COLO668 (cell line): ENCODE results near the gene DHX8.

Source experiments
- DNase-seq: peaks from one replicate; lab custom pipeline; 2025; ENCODE audit not compliant: unreplicated experiment; lab: John Stamatoyannopoulos, UW

Gene DHX8

GRCh38 chr17:43572368-43572980, 88.7 kb downstream of the DHX8 start:
- no peak for DNase-seq

DNA sequence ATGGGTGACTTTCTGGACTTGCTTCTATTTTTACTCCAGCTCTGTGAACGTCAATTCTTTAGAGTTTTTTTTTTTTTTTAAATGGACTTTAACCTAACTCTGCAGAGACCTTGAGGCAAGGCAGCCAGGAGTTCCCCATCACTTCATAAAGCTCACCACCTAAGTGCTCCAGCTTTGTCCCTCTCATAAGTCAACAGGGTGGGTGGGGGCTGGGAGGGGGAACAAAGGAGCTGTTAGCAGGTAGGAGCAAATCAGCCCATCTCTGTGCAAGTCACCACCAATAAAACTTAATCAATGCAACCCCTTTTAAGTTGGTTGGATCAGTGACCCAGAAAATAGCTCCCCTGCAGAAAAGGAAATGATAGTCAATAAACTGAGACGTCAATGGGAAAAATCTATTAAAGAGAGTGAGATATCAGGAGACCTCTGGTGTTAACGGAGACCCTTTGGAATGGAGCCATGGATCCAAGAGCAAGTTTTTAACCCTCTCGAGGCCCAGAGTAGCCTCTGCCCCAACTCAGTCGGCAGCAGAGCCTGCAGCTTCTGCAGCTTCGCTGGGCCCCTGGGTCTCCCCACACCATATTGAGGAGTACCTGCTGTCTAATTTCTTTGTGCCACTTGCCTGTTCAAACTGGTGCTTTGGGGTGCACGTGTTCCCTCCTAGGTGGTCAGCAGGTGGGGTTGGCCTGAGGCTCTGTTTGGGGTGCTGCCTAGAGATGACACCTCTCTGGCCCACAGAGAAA, 90.0 kb downstream of the DHX8 start:
- no peak for DNase-seq

DNA sequence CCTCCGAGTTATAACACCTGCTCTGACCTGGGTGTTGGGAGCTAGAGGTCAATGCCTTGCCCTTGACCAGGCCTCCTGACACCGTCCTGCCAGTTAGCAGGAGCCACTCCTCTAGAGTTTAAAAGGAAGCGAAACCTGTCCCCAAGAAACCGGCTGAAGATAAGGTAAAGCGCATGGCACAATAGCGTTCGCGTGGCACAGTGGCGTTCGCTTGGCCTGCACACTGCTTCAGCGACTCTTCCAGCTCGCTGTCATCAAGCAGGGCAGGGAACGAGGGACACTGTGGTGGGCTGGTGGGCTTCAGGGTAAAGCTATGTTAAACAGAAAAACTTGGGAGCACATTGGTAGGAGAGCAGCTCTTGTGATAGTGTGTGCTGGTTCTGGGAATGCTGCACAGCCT, 90.6 kb downstream of the DHX8 start:
- no peak for DNase-seq

DNA sequence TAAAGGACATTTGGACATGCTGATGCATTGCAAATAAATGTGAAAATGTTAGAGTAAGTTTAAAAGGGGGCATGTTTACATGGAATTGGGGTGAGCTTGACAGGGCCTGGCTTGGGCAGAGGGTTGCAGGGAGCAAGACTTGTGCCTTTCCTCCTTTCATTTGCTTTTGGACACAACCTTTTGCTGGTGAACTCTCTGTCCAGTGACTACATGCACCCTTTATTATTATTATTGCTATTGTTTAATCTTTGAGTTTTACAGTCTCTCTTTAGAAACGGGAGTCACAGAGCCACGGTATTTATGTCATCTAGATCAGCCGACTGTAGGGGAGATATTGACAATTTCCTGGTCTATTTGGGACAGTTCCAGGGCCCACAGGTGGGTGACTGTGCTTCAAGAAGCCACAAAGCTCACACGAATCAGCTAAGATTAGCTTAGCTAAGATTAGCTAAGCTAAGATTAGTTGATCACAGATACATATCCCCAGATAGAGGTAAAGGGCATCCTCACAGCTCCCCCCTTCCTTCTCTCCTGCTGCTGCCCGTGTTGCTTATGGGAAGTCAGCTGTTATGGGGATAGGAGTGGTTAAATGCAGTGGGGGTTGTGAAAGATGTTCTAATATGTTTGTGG, 91.2 kb downstream of the DHX8 start:
- DNase-seq: no peak
